KOPT-K1 (cell line): ENCODE data around the gene CRHR1.

Source experiments
- H3K27ac ChIP-seq: fragments of 200-600 bp; sonication (generic); 2 replicates; pipeline ENCODE4 v1.5.1; 2016; ENCODE audit warnings: antibody characterized with exemption, mild to moderate bottlenecking, low read depth, low read length; ENCODE audit not compliant: poor library complexity, severe bottlenecking
- H3K36me3 ChIP-seq: fragments of 200-600 bp; sonication (generic); 2 replicates; pipeline ENCODE4 v1.5.1; 2017; ENCODE audit warnings: antibody characterized with exemption, mild to moderate bottlenecking, low read length, moderate library complexity; ENCODE audit not compliant: insufficient read depth
- H3K9me3 ChIP-seq: fragments of 200-600 bp; sonication (generic); 2 replicates; pipeline ENCODE4 v1.5.1; 2017; ENCODE audit warnings: antibody characterized with exemption, low read length, mild to moderate bottlenecking; ENCODE audit not compliant: insufficient read depth, poor library complexity, severe bottlenecking

CRHR1 gene

GRCh38 chr17:45836047-45837044, 52.2 kb downstream of the CRHR1 start:
- Histone ChIP-seq H3K9me3 (no peaks in the 10 kb centered on the region), H3K36me3 (no peaks in the 10 kb centered on the region), H3K27ac (no peak overlapping the region)

GRCh38 chr17:45837187-45837586, 53.1 kb downstream of the CRHR1 start:
- no peaks in the 10 kb centered on the region for H3K9me3 ChIP-seq
- H3K27ac ChIP-seq: no peak overlapping the region
- H3K36me3 ChIP-seq: no peaks in the 10 kb centered on the region

- Histone ChIP-seq H3K36me3 (no peaks in the 10 kb centered on the region), H3K27ac (no peak overlapping the region), H3K9me3 (no peaks in the 10 kb centered on the region)
These were observed 53.5 kb downstream of the CRHR1 start for GRCh38 chr17:45837603-45838002.

DNA sequence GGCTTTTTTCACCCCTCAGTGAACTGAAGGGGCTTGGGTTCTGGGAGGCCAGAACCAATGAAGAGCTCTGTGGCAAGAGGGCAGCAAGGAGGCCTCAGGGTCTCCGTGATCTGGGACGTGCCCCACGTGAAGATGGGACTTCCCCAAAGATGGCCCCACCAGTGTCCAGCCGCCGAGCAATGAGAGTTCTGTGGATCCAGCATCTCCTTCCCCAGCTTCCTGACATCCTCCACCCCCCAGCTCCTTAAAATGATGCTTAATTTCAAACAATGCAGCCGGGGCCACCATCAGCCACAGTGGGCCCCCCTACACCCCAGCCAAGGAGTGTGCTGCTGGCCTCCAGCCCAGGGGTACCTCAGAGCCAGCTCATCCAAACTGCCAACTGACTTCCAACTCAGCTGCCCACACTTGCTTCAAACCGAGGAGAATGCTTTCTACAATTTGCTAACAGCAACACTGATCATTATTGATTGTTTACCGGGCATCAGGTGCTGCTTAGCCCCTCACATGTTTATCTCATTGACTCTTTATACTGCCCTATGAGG, 54.7 kb downstream of the CRHR1 start:
- Histone ChIP-seq H3K27ac (no peak overlapping the region), H3K9me3 (no peaks in the 10 kb centered on the region), H3K36me3 (no peaks in the 10 kb centered on the region)

DNA sequence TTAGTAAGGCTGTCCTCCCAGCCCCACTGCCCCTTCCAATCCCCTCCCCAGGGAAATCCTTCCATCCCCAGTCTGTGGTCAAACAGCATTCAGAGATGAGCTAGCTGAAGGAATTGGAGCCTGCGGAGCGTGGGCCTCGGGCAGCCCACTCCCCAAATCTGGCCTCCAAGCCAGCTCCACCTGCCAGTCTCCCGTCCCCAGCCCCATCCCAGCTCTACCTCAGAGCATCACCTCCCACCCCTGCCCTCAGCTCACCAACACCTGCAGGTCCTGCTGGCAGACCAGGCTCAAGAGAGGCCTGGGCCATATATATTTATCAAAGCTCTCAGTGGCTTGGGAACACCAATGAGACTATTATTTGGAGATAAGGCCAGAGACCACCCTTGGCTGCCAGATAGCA, 55.3 kb downstream of the CRHR1 start:
- H3K27ac ChIP-seq: no peak overlapping the region
- no peaks in the 10 kb centered on the region for H3K36me3 ChIP-seq
- H3K9me3 ChIP-seq: no peaks in the 10 kb centered on the region

GRCh38 chr17:45841186-45841585, 57.1 kb downstream of the CRHR1 start:
- no peak overlapping the region for H3K27ac ChIP-seq
- H3K9me3 ChIP-seq: no peaks in the 10 kb centered on the region
- no peaks in the 10 kb centered on the region for H3K36me3 ChIP-seq

DNA sequence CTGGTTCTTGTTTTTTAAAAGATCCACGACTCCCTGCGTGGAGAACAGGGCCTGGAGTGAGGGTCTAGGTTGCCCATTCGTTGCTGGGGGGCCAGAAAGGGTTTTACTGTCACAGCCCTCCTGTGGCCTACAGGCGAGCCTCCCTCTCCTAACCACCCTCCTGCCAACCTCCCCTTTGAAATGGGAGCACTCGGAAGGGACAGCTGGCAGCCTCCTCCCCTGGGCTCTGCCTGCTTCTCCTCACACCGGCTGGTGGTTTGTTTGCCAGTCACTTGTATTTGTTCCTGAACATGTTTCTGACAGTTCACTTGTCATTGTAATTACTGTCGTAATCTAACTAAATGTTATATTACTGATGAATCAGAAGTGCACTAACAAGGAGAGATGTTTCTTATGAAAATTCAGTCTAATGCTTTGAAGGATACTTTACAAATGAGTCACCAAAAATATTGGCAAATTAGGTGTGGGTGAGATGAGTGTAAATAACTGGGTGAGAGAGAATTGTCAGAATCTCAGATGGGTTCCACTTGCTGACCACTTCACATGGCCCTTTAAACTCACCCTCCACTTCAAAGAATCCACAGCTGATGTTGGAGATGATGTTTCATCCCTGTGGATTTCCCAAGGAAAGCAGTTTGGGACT, 57.9 kb downstream of the CRHR1 start:
- Histone ChIP-seq H3K27ac (no peak overlapping the region), H3K36me3 (no peaks in the 10 kb centered on the region), H3K9me3 (no peaks in the 10 kb centered on the region)

DNA sequence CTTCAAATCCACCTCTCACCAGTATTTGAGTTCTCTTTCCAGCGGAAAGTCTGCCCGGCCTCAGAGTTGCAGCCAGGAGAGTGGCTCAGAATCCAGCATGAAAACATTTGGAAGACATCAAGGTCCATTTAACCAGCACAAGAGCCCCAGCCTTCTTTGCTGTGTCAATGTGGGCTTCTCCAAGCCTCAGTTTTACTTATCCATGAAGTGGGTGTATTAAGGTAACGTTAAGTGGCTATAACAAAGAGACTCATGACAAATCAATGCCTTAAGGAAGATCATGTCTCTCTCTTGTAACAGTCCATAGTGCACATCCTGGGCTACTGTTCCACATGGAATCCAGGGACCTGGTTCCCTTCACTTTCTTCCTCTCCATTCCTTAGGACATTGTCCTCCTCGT, 59.6 kb downstream of the CRHR1 start:
- no peaks in the 10 kb centered on the region for H3K36me3 ChIP-seq
- H3K9me3 ChIP-seq: no peaks in the 10 kb centered on the region
- H3K27ac ChIP-seq: no peak overlapping the region

GRCh38 chr17:45844695-45845375, 60.7 kb downstream of the CRHR1 start, which contains the start of gene SPPL2C:
Gene SPPL2C (plus strand): TSS chr17:45844881. CDS start chr17:45844907, 26 bp downstream.
- Histone ChIP-seq H3K9me3 (no peaks in the 10 kb centered on the region), H3K27ac (no peak within 1 kb of the TSS), H3K36me3 (no peaks in the 10 kb centered on the region)

GRCh38 chr17:45845376-45846185, 61.5 kb downstream of the CRHR1 start:
- no peaks in the 10 kb centered on the region for H3K36me3 ChIP-seq
- H3K27ac ChIP-seq: no peak overlapping the region
- no peaks in the 10 kb centered on the region for H3K9me3 ChIP-seq

DNA sequence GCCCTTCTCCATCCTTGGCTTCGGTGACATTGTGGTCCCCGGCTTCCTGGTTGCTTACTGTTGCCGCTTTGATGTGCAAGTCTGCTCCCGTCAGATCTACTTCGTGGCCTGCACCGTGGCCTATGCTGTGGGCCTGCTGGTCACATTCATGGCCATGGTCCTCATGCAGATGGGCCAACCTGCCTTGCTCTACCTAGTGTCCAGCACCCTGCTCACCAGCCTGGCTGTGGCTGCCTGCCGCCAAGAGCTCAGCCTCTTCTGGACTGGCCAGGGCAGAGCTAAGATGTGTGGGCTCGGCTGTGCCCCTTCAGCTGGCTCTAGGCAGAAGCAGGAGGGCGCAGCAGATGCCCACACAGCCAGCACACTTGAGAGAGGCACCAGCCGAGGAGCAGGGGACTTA, 62.1 kb downstream of the CRHR1 start:
- no peak overlapping the region for H3K27ac ChIP-seq
- H3K36me3 ChIP-seq: no peaks in the 10 kb centered on the region
- no peaks in the 10 kb centered on the region for H3K9me3 ChIP-seq

DNA sequence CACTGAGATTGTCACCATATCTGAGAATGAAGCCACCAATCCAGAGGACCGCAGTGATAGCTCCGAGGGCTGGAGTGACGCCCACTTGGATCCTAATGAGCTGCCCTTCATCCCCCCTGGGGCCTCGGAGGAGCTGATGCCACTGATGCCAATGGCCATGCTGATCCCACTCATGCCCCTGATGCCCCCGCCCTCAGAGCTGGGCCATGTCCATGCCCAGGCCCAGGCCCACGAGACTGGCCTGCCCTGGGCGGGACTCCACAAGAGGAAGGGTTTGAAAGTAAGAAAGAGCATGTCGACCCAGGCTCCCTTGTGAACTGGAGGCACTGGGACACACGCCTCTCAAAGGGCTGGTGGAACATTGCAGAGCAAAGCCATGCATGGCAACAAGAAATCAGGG, 62.5 kb downstream of the CRHR1 start:
- Histone ChIP-seq H3K36me3 (no peaks in the 10 kb centered on the region), H3K9me3 (no peaks in the 10 kb centered on the region)

DNA sequence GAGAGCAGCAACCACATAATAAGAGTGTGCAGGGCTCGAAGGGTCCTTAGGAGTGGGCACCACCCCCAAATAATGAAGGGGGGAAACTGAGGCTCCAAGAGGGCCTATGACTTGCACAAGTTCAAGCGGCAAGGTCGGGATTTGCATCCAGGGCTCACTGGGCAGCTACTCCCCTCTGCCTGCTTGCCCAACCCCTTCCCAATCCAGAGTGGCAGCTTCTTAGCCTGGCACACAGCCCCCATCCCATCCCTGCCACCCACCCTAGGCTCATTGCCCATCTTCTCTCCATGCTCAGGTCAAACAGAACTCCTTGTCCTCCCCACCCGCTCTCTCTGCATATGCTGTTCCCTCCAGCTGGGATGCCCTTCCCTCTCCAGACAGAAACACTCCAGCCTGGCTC, 63.0 kb downstream of the CRHR1 start:
- Histone ChIP-seq H3K9me3 (no peaks in the 10 kb centered on the region), H3K36me3 (no peaks in the 10 kb centered on the region), H3K27ac (no peak overlapping the region)

More for the DNA sequence above, 62.5 kb downstream of the CRHR1 start:
- H3K27ac ChIP-seq: no peak overlapping the region

DNA sequence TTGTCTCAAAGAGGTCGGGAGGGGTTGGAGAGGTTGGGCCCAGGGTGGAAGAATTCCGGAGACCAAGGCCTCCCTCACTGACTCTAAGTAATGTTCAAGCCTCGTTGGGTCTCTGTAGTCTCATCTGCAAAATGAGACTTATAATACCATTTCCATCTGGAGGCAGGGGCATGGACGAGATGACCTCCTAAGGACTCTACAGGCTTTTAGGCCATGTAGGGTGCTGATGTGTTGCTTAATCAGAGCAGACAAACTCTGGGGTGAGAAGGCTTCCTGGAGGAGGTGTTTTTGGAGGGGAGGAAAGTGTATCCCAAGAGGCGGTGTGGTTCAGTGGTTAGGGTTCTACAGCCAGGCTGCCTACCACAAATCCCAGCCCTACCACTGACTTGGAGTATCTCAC, 63.6 kb downstream of the CRHR1 start:
- Histone ChIP-seq H3K27ac (no peak overlapping the region), H3K36me3 (no peaks in the 10 kb centered on the region), H3K9me3 (no peaks in the 10 kb centered on the region)
